HL-60 (cell line): ENCODE data around the gene CLDN11.

Experiments
- CTCF ChIP-seq: IDR thresholded peaks from one replicate; pipeline ENCODE4 v1.5.1; 2011; ENCODE audit warnings: low read length, control low read depth, inconsistent platforms; ENCODE audit not compliant: insufficient read depth
- POLR2AphosphoS5 ChIP-seq: IDR thresholded peaks from 2 replicates; pipeline ENCODE4 v1.6.1; 2012; ENCODE audit warnings: low read depth
- TF ChIP-seq, protein P1 (sequence below): IDR thresholded peaks from 2 replicates; pipeline ENCODE4 v1.6.1; 2012; ENCODE audit warnings: low read depth; ENCODE audit not compliant: insufficient replicate concordance

- no peak for TF ChIP-seq POLR2AphosphoS5
- TF ChIP-seq CTCF = no peak
- TF ChIP-seq, protein P1, sequence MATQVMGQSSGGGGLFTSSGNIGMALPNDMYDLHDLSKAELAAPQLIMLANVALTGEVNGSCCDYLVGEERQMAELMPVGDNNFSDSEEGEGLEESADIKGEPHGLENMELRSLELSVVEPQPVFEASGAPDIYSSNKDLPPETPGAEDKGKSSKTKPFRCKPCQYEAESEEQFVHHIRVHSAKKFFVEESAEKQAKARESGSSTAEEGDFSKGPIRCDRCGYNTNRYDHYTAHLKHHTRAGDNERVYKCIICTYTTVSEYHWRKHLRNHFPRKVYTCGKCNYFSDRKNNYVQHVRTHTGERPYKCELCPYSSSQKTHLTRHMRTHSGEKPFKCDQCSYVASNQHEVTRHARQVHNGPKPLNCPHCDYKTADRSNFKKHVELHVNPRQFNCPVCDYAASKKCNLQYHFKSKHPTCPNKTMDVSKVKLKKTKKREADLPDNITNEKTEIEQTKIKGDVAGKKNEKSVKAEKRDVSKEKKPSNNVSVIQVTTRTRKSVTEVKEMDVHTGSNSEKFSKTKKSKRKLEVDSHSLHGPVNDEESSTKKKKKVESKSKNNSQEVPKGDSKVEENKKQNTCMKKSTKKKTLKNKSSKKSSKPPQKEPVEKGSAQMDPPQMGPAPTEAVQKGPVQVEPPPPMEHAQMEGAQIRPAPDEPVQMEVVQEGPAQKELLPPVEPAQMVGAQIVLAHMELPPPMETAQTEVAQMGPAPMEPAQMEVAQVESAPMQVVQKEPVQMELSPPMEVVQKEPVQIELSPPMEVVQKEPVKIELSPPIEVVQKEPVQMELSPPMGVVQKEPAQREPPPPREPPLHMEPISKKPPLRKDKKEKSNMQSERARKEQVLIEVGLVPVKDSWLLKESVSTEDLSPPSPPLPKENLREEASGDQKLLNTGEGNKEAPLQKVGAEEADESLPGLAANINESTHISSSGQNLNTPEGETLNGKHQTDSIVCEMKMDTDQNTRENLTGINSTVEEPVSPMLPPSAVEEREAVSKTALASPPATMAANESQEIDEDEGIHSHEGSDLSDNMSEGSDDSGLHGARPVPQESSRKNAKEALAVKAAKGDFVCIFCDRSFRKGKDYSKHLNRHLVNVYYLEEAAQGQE = no peak
These were observed 1.7 kb downstream of the CLDN11 start for GRCh38 chr3:170420307-170420821.
